ENCODE results near the gene DISP3.

- TF ChIP-seq ZNF18 (CRISPR knock-in tag; IDR thresholded peaks at IDR 0.05; ENCODE audit: insufficient replicate concordance) (no peak), ZSCAN30 (CRISPR knock-in tag; IDR thresholded peaks at IDR 0.05) (no peak), ZBTB7A (CRISPR knock-in tag; IDR thresholded peaks at IDR 0.05) (no peak), NONO (IDR thresholded peaks at IDR 0.05) (no peak), NONO (CRISPR knock-in tag; conservative IDR thresholded peaks at IDR 0.05) (no peak), CTCF (CRISPR knock-in tag; IDR thresholded peaks at IDR 0.05) (no peak), DR1 (CRISPR knock-in tag; IDR thresholded peaks at IDR 0.05) (no peak), SP2 (CRISPR knock-in tag; IDR thresholded peaks at IDR 0.05) (no peak), ZBTB38 (CRISPR knock-in tag; IDR thresholded peaks at IDR 0.05) (no peak), ZNF232 (CRISPR knock-in tag; IDR thresholded peaks at IDR 0.05; ENCODE audit: borderline replicate concordance) (no peak), RAD21 (CRISPR knock-in tag; IDR thresholded peaks at IDR 0.05) (no peak), UBTF (CRISPR knock-in tag; IDR thresholded peaks at IDR 0.05) (no peak)
Observed at GRCh38 chr1:11523261-11523660, 44.3 kb downstream of the DISP3 start.

Data from HepG2 (cell line).